OCI-LY7 (cell line): ENCODE measurements around the gene MAMLD1.

Experiments
- CTCF ChIP-seq: fragments of 200-600 bp; sonication (generic); conservative IDR thresholded peaks from 2 replicates; pipeline ENCODE4 v1.5.1; 2014; ENCODE audit warnings: mild to moderate bottlenecking, antibody characterized with exemption, low read length, moderate library complexity, mixed read lengths
- EZH2phosphoT487 ChIP-seq: fragments of 200-600 bp; sonication (generic); IDR thresholded peaks from 2 replicates; pipeline ENCODE4 v1.6.1; 2018; ENCODE audit warnings: low read depth, borderline replicate concordance, mild to moderate bottlenecking, mixed run types, antibody characterized with exemption, low read length, moderate library complexity, mixed read lengths

- TF ChIP-seq CTCF, result no peak
- no peak for TF ChIP-seq EZH2phosphoT487
Measured at GRCh38 chrX:150513544-150513943, 150.4 kb downstream of the MAMLD1 start.
